ENCODE results near the gene RBM24.

Gene RBM24

GRCh38 chr6:17281100-17281496, at the start of gene RBM24:
Gene RBM24, plus strand, starts transcription at chr6:17281361. Its CDS starts 221 bp downstream, at chr6:17281582.
- peak; percentile 70 for DNase-seq (ENCODE audit: low spot score)

GRCh38 chr6:17233531-17233930, 47.6 kb upstream of the RBM24 start:
- DNase-seq (ENCODE audit: low spot score): no peak

- DNase-seq (ENCODE audit: low spot score): no peak
Measured at GRCh38 chr6:17237246-17237645, 43.9 kb upstream of the RBM24 start.

- no peak for DNase-seq (ENCODE audit: low spot score)
Measured at GRCh38 chr6:17239260-17239659, 41.9 kb upstream of the RBM24 start.

- DNase-seq (ENCODE audit: low spot score): no peak
Measured at GRCh38 chr6:17240803-17241500, 40.2 kb upstream of the RBM24 start.

GRCh38 chr6:17242087-17242486, 39.1 kb upstream of the RBM24 start:
- DNase-seq (ENCODE audit: low spot score): no peak

GRCh38 chr6:17250237-17250636, 30.9 kb upstream of the RBM24 start:
- DNase-seq (ENCODE audit: low spot score): no peak

- no peak for DNase-seq (ENCODE audit: low spot score)
Measured at GRCh38 chr6:17251953-17252352, 29.2 kb upstream of the RBM24 start.

- DNase-seq (ENCODE audit: low spot score): no peak
Measured at GRCh38 chr6:17258749-17259148, 22.4 kb upstream of the RBM24 start.

- DNase-seq (ENCODE audit: low spot score): no peak
Measured at GRCh38 chr6:17265570-17265969, 15.6 kb upstream of the RBM24 start.

GRCh38 chr6:17267566-17267965, 13.6 kb upstream of the RBM24 start:
- DNase-seq (ENCODE audit: low spot score): no peak

- DNase-seq (ENCODE audit: low spot score): no peak
Measured at GRCh38 chr6:17268114-17268513, 13.0 kb upstream of the RBM24 start.

- DNase-seq (ENCODE audit: low spot score): no peak
Measured at GRCh38 chr6:17269840-17270239, 11.3 kb upstream of the RBM24 start.

GRCh38 chr6:17271628-17272027, 9.5 kb upstream of the RBM24 start:
- no peak for DNase-seq (ENCODE audit: low spot score)

- no peak for DNase-seq (ENCODE audit: low spot score)
Measured at GRCh38 chr6:17276766-17277165, 4.4 kb upstream of the RBM24 start.

GRCh38 chr6:17277256-17277655, 3.9 kb upstream of the RBM24 start:
- DNase-seq (ENCODE audit: low spot score): no peak

- DNase-seq (ENCODE audit: low spot score): peak; percentile 33
Measured at GRCh38 chr6:17278289-17279063, 2.7 kb upstream of the RBM24 start.

GRCh38 chr6:17280138-17280537, 1.0 kb upstream of the RBM24 start:
- DNase-seq (ENCODE audit: low spot score): no peak

- DNase-seq (ENCODE audit: low spot score): no peak
Measured at GRCh38 chr6:17280552-17281090, 540 bp upstream of the RBM24 start.

- DNase-seq (ENCODE audit: low spot score): peak; percentile 9
Measured at GRCh38 chr6:17281497-17282481, 628 bp downstream of the RBM24 start.

GRCh38 chr6:17283074-17283473, 1.9 kb downstream of the RBM24 start:
- no peak for DNase-seq (ENCODE audit: low spot score)

- DNase-seq (ENCODE audit: low spot score): no peak
Measured at GRCh38 chr6:17289630-17290061, 8.5 kb downstream of the RBM24 start.
